HG02763 (cell line): Measurements from ENCODE around the gene MED4.

Experiments used
- ATAC-seq: cut with Tn5 transposase; IDR thresholded peaks from one replicate; pipeline ENCODE4 v1.9.1; 2021; ENCODE audit warnings: mild to moderate bottlenecking, moderate library complexity; ENCODE audit not compliant: unreplicated experiment

Gene MED4

GRCh38 chr13:48094781-48095502, at the start of gene MED4:
Gene MED4 (minus strand): TSS chr13:48095104. CDS start chr13:48095078, 26 bp downstream.
- ATAC-seq = peak; percentile 95

- no peak for ATAC-seq
Observed at GRCh38 chr13:48144413-48145035, 49.6 kb upstream of the MED4 start.

GRCh38 chr13:48142436-48142835, 47.5 kb upstream of the MED4 start:
- ATAC-seq = peak; percentile 68

GRCh38 chr13:48138270-48138669, 43.4 kb upstream of the MED4 start:
- ATAC-seq = no peak

- no peak for ATAC-seq
Observed at GRCh38 chr13:48132961-48133360, 38.1 kb upstream of the MED4 start.

- no peak for ATAC-seq
Observed at GRCh38 chr13:48131533-48131932, 36.6 kb upstream of the MED4 start.

- no peak for ATAC-seq
Observed at GRCh38 chr13:48126944-48127830, 32.3 kb upstream of the MED4 start.

- no peak for ATAC-seq
Observed at GRCh38 chr13:48125794-48126228, 30.9 kb upstream of the MED4 start.

- ATAC-seq = no peak
Observed at GRCh38 chr13:48123812-48124211, 28.9 kb upstream of the MED4 start.

GRCh38 chr13:48121733-48122132, 26.8 kb upstream of the MED4 start:
- no peak for ATAC-seq

- no peak for ATAC-seq
Observed at GRCh38 chr13:48120241-48120640, 25.3 kb upstream of the MED4 start.

- ATAC-seq = no peak
Observed at GRCh38 chr13:48118030-48118429, 23.1 kb upstream of the MED4 start.

- ATAC-seq = no peak
Observed at GRCh38 chr13:48116808-48117207, 21.9 kb upstream of the MED4 start.

- no peak for ATAC-seq
Observed at GRCh38 chr13:48113756-48114130, 18.8 kb upstream of the MED4 start.

GRCh38 chr13:48112896-48113755, 18.2 kb upstream of the MED4 start:
- no peak for ATAC-seq

- no peak for ATAC-seq
Observed at GRCh38 chr13:48110931-48111721, 16.2 kb upstream of the MED4 start.

- no peak for ATAC-seq
Observed at GRCh38 chr13:48110132-48110868, 15.4 kb upstream of the MED4 start.

- no peak for ATAC-seq
Observed at GRCh38 chr13:48108106-48108505, 13.2 kb upstream of the MED4 start.

- ATAC-seq = no peak
Observed at GRCh38 chr13:48097793-48098192, 2.9 kb upstream of the MED4 start.
